ENCODE data around the gene TAPBPL.

Gene TAPBPL

GRCh38 chr12:6444031-6444430 lies 7.8 kb upstream of the TAPBPL start:
- no peak overlapping the region for H3K4me3 ChIP-seq (ENCODE audit: low read length)
- H3K27me3 ChIP-seq (ENCODE audit: insufficient read depth, low read length) = no peaks in the 10 kb centered on the region
- no peak overlapping the region for H2AFZ ChIP-seq (ENCODE audit: low read depth, low read length)
- H3K9me3 ChIP-seq (ENCODE audit: low read length) = no peaks in the 10 kb centered on the region
- no peaks in the 10 kb centered on the region for H3K4me1 ChIP-seq (ENCODE audit: insufficient read depth, low read length)
- no peaks in the 10 kb centered on the region for H3K36me3 ChIP-seq (ENCODE audit: insufficient read depth, low read length)

- no peaks in the 10 kb centered on the region for H3K36me3 ChIP-seq (ENCODE audit: insufficient read depth, low read length)
- H3K4me1 ChIP-seq (ENCODE audit: insufficient read depth, low read length) = no peaks in the 10 kb centered on the region
- H3K4me3 ChIP-seq (ENCODE audit: low read length) = no peak within 1 kb of the TSS
- H3K9me3 ChIP-seq (ENCODE audit: low read length) = no peaks in the 10 kb centered on the region
- H2AFZ ChIP-seq (ENCODE audit: low read depth, low read length) = no peak within 1 kb of the TSS
- no peaks in the 10 kb centered on the region for H3K27me3 ChIP-seq (ENCODE audit: insufficient read depth, low read length)
Observed at GRCh38 chr12:6444704-6445688, 6.8 kb upstream of the TAPBPL start, which contains the start of gene CD27. Gene CD27, plus strand, starts transcription at chr12:6444955. Its CDS starts 141 bp downstream, at chr12:6445096.

- Histone ChIP-seq H2AFZ (ENCODE audit: low read depth, low read length) (no peak overlapping the region), H3K27me3 (ENCODE audit: insufficient read depth, low read length) (no peaks in the 10 kb centered on the region), H3K36me3 (ENCODE audit: insufficient read depth, low read length) (no peaks in the 10 kb centered on the region), H3K4me1 (ENCODE audit: insufficient read depth, low read length) (peaks cover 23% of the 10 kb centered on the region), H3K9me3 (ENCODE audit: low read length) (no peaks in the 10 kb centered on the region), H3K4me3 (ENCODE audit: low read length) (no peak overlapping the region)
Observed at GRCh38 chr12:6450091-6450868, 1.6 kb upstream of the TAPBPL start.

- Histone ChIP-seq H3K4me3 (ENCODE audit: low read length) (peak overlapping the region; percentile 24), H3K9me3 (ENCODE audit: low read length) (no peaks in the 10 kb centered on the region), H3K27me3 (ENCODE audit: insufficient read depth, low read length) (no peaks in the 10 kb centered on the region), H3K4me1 (ENCODE audit: insufficient read depth, low read length) (peaks cover 23% of the 10 kb centered on the region), H3K36me3 (ENCODE audit: insufficient read depth, low read length) (no peaks in the 10 kb centered on the region), H2AFZ (ENCODE audit: low read depth, low read length) (no peak overlapping the region)
Observed at GRCh38 chr12:6450869-6451347, 934 bp upstream of the TAPBPL start.

GRCh38 chr12:6452245-6452943 lies 552 bp downstream of the TAPBPL start:
- peak overlapping the region; percentile 51 for H2AFZ ChIP-seq (ENCODE audit: low read depth, low read length)
- H3K27me3 ChIP-seq (ENCODE audit: insufficient read depth, low read length) = no peaks in the 10 kb centered on the region
- no peaks in the 10 kb centered on the region for H3K36me3 ChIP-seq (ENCODE audit: insufficient read depth, low read length)
- H3K9me3 ChIP-seq (ENCODE audit: low read length) = no peaks in the 10 kb centered on the region
- peak overlapping the region; percentile 24 for H3K4me3 ChIP-seq (ENCODE audit: low read length)
- peaks cover 23% of the 10 kb centered on the region for H3K4me1 ChIP-seq (ENCODE audit: insufficient read depth, low read length)

GRCh38 chr12:6452944-6453630 lies 1.2 kb downstream of the TAPBPL start:
- no peaks in the 10 kb centered on the region for H3K36me3 ChIP-seq (ENCODE audit: insufficient read depth, low read length)
- no peak overlapping the region for H2AFZ ChIP-seq (ENCODE audit: low read depth, low read length)
- H3K9me3 ChIP-seq (ENCODE audit: low read length) = no peaks in the 10 kb centered on the region
- peaks cover 23% of the 10 kb centered on the region for H3K4me1 ChIP-seq (ENCODE audit: insufficient read depth, low read length)
- no peak overlapping the region for H3K4me3 ChIP-seq (ENCODE audit: low read length)
- no peaks in the 10 kb centered on the region for H3K27me3 ChIP-seq (ENCODE audit: insufficient read depth, low read length)

GRCh38 chr12:6457220-6457945 lies 5.5 kb downstream of the TAPBPL start:
- Histone ChIP-seq H3K9me3 (ENCODE audit: low read length) (no peaks in the 10 kb centered on the region), H3K36me3 (ENCODE audit: insufficient read depth, low read length) (peaks cover 18% of the 10 kb centered on the region), H3K4me3 (ENCODE audit: low read length) (no peak overlapping the region), H2AFZ (ENCODE audit: low read depth, low read length) (no peak overlapping the region), H3K27me3 (ENCODE audit: insufficient read depth, low read length) (no peaks in the 10 kb centered on the region), H3K4me1 (ENCODE audit: insufficient read depth, low read length) (peaks cover 4% of the 10 kb centered on the region)

- H3K4me1 ChIP-seq (ENCODE audit: insufficient read depth, low read length) = no peaks in the 10 kb centered on the region
- peaks cover 21% of the 10 kb centered on the region for H3K36me3 ChIP-seq (ENCODE audit: insufficient read depth, low read length)
- H3K27me3 ChIP-seq (ENCODE audit: insufficient read depth, low read length) = no peaks in the 10 kb centered on the region
- H3K9me3 ChIP-seq (ENCODE audit: low read length) = no peaks in the 10 kb centered on the region
- H2AFZ ChIP-seq (ENCODE audit: low read depth, low read length) = no peak overlapping the region
- H3K4me3 ChIP-seq (ENCODE audit: low read length) = no peak overlapping the region
Observed at GRCh38 chr12:6458281-6459003, 6.6 kb downstream of the TAPBPL start.

- Histone ChIP-seq H3K4me1 (ENCODE audit: insufficient read depth, low read length) (no peaks in the 10 kb centered on the region), H3K9me3 (ENCODE audit: low read length) (no peaks in the 10 kb centered on the region), H3K27me3 (ENCODE audit: insufficient read depth, low read length) (no peaks in the 10 kb centered on the region), H2AFZ (ENCODE audit: low read depth, low read length) (no peak overlapping the region), H3K36me3 (ENCODE audit: insufficient read depth, low read length) (peaks cover 22% of the 10 kb centered on the region), H3K4me3 (ENCODE audit: low read length) (no peak overlapping the region)
Observed at GRCh38 chr12:6459004-6459337, 7.1 kb downstream of the TAPBPL start.

GRCh38 chr12:6460751-6461371 lies 9.0 kb downstream of the TAPBPL start:
- H3K36me3 ChIP-seq (ENCODE audit: insufficient read depth, low read length) = peaks cover 32% of the 10 kb centered on the region

More at GRCh38 chr12:6460751-6461371, 9.0 kb downstream of the TAPBPL start:
- H3K27me3 ChIP-seq (ENCODE audit: insufficient read depth, low read length) = no peaks in the 10 kb centered on the region
- H2AFZ ChIP-seq (ENCODE audit: low read depth, low read length) = no peak overlapping the region
- no peaks in the 10 kb centered on the region for H3K9me3 ChIP-seq (ENCODE audit: low read length)
- no peak overlapping the region for H3K4me3 ChIP-seq (ENCODE audit: low read length)
- H3K4me1 ChIP-seq (ENCODE audit: insufficient read depth, low read length) = no peaks in the 10 kb centered on the region
